ENCODE results near the gene DNAJC19. TPM values are rescaled to one million over a fixed set of nuclear protein-coding genes. Genes with fewer than 3 reads are reported as not detected.

DNAJC19 gene
- total RNA-seq, 2 donors from 2014 or later, result 33.4 to 48.7 TPM

Other genes starting within 250 kb of the DNAJC19 start
- 100 to 1,000 TPM; 130 to 205 TPM for gene FXR1, start 77.1 kb downstream of the DNAJC19 start, total RNA-seq